ENCODE data around the gene ELP1. TPM values are rescaled to one million over a fixed set of nuclear protein-coding genes. Genes with fewer than 3 reads are reported as not detected.

ELP1 gene
- total RNA-seq, 1 experiment from 2014 or later: 39.5 TPM

- H3K4me3 ChIP-seq: no peak overlapping the region
- H3K27ac ChIP-seq: no peak overlapping the region
- peaks cover 38% of the 10 kb centered on the region for H3K36me3 ChIP-seq
- no peak for DNase-seq
- H3K27me3 ChIP-seq: no peaks in the 10 kb centered on the region
- H3K9me3 ChIP-seq (replicated peaks): no peaks in the 10 kb centered on the region
- H3K4me1 ChIP-seq: peaks cover 11% of the 10 kb centered on the region
Measured at GRCh38 chr9:108882052-108882888, 51.7 kb downstream of the ELP1 start.

- Histone ChIP-seq H3K9me3 (replicated peaks) (no peaks in the 10 kb centered on the region), H3K4me3 (no peak overlapping the region), H3K4me1 (peaks cover 7% of the 10 kb centered on the region), H3K27ac (no peak overlapping the region), H3K36me3 (peaks cover 42% of the 10 kb centered on the region), H3K27me3 (no peaks in the 10 kb centered on the region)
- DNase-seq: no peak
Measured at GRCh38 chr9:108880738-108881316, 53.1 kb downstream of the ELP1 start.

DNA sequence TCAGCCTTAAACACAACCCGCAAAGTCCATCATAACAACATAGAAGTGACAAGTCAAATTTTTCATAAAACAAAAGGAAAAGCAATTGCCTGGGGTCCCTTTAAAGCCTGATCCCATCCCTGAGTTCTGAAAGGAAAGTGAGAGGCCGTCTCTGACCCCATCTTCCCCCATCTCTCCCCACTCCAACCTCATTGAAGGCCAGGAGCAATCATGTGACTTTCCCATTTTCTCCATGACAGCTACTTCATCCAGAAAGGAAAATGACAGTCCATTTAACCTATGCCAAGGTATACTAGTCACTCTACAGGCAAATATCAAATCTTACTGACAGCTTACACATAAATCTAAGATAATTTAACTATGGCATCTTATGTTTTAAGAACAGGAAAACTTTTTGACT is 56.4 kb downstream of the ELP1 start:
- no peaks in the 10 kb centered on the region for H3K4me1 ChIP-seq
- H3K9me3 ChIP-seq (replicated peaks): no peaks in the 10 kb centered on the region
- H3K4me3 ChIP-seq: no peak overlapping the region
- no peak for DNase-seq
- H3K27ac ChIP-seq: no peak overlapping the region
- H3K27me3 ChIP-seq: no peaks in the 10 kb centered on the region
- H3K36me3 ChIP-seq: peaks cover 55% of the 10 kb centered on the region

- Histone ChIP-seq H3K36me3 (peaks cover 61% of the 10 kb centered on the region), H3K27ac (no peak overlapping the region), H3K9me3 (replicated peaks) (no peaks in the 10 kb centered on the region), H3K4me3 (no peak overlapping the region), H3K4me1 (no peaks in the 10 kb centered on the region), H3K27me3 (no peaks in the 10 kb centered on the region)
- no peak for DNase-seq
Measured at GRCh38 chr9:108876425-108876824, 57.5 kb downstream of the ELP1 start.

DNA sequence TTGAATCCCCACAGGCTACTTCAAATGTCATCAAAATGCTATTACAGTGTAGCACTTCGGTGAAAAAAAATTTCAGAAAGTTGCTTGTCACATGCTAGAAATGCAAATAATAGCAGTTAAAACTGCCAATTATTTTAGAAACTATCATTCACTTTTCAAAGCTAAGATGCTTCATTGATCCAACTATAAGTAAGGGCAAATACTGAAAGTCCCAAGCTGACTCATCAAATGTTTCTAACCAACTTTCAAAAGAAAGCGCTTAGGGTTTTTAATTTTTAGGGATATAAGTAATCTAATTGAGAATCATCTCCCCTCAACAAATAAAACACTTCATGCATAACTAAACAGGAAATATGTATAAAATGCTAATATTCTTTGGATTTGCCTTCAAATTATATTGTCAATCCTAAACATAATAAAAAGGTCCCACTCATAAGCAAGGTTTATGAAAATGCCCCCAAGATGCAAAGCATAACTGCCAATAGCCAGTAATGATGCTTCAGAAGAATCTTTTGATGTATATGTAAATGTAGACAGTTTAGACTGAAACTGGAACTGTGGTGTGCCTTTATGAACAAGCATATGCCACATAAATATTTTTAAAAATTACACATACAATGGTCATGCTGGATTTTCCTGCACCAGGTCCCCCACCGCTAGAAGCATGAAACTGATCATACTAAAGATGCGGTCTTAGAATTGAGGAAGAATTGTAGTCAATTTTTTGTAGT is 59.7 kb downstream of the ELP1 start:
- Histone ChIP-seq H3K27me3 (no peaks in the 10 kb centered on the region), H3K4me1 (no peaks in the 10 kb centered on the region), H3K27ac (no peak overlapping the region), H3K9me3 (replicated peaks) (no peaks in the 10 kb centered on the region), H3K4me3 (no peak overlapping the region), H3K36me3 (peaks cover 47% of the 10 kb centered on the region)
- no peak for DNase-seq

DNA sequence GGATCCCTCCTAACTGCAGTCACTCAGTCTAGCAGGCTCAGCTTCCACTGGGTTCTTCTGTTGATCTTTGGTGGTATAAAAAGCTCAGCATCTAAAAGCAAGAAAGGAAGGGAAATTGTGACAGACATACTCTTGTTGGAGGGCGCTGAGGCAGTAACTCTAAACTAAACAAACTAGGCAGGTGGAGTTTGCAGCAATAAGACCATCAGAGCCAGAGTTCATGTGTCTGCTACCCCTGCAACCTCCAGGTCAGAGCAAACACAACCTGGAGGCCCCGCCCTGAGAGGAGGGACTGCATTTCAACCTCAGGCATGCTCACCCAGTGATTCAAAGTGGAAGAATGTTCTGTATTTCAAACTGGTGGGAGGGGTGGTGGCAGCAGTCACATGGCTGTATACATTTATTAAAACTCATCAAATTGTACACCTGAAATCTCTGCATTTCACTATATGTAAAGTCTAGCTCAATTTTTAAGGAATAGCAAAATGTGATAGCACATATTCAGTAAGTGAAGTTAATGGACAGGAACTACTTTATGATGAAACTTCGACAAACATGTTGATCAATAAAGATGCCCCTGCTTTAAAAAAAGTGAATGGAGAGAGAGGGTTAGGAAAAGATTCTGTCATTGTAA is 64.7 kb downstream of the ELP1 start:
- Histone ChIP-seq H3K9me3 (replicated peaks) (no peaks in the 10 kb centered on the region), H3K27ac (no peak overlapping the region), H3K27me3 (no peaks in the 10 kb centered on the region), H3K4me3 (no peak overlapping the region), H3K36me3 (peaks cover 18% of the 10 kb centered on the region), H3K4me1 (no peaks in the 10 kb centered on the region)
- no peak for DNase-seq

GRCh38 chr9:108867829-108868228 is 66.1 kb downstream of the ELP1 start:
- peaks cover 11% of the 10 kb centered on the region for H3K36me3 ChIP-seq
- no peak for DNase-seq
- H3K27me3 ChIP-seq: no peaks in the 10 kb centered on the region
- no peak overlapping the region; the same call in 1 of the 2 replicates for H3K27ac ChIP-seq
- no peaks in the 10 kb centered on the region for H3K9me3 ChIP-seq (replicated peaks)
- H3K4me3 ChIP-seq: no peak overlapping the region
- H3K4me1 ChIP-seq: no peaks in the 10 kb centered on the region

- Histone ChIP-seq H3K27me3 (no peaks in the 10 kb centered on the region), H3K9me3 (replicated peaks) (no peaks in the 10 kb centered on the region), H3K4me1 (no peaks in the 10 kb centered on the region), H3K36me3 (peaks cover 9% of the 10 kb centered on the region; the same call in 1 of the 2 replicates), H3K27ac (no peak overlapping the region), H3K4me3 (no peak overlapping the region)
- no peak for DNase-seq
Measured at GRCh38 chr9:108867116-108867515, 66.8 kb downstream of the ELP1 start.

DNA sequence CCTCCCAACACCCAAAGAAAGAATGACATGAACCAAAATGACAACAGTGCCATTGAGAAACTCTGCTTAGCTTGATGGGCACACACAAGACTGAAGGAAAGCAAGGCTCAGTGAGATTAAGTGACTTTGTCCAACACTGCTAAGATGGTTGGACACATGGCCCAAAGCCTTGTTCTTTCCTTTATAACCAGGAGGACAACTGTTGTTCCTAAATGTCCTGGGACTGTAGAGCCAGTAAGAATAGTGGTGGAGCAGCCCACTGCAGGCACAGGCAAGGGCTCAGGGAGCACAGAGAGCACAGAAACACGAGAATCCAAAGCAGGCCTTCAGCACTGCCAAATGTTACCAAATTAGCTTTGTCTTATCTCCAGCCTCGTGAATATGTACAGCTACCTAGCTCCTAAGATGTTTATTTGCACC is 67.9 kb downstream of the ELP1 start:
- H3K27me3 ChIP-seq: no peaks in the 10 kb centered on the region
- no peaks in the 10 kb centered on the region for H3K4me1 ChIP-seq
- no peak overlapping the region for H3K4me3 ChIP-seq
- H3K36me3 ChIP-seq: 0 out of 2 replicates have a peak, but pooled peaks cover 3% of the 10 kb centered on the region
- H3K27ac ChIP-seq: no peak overlapping the region
- DNase-seq: no peak
- no peaks in the 10 kb centered on the region for H3K9me3 ChIP-seq (replicated peaks)

GRCh38 chr9:108865037-108865436 is 68.9 kb downstream of the ELP1 start:
- H3K9me3 ChIP-seq (replicated peaks): no peaks in the 10 kb centered on the region
- H3K27me3 ChIP-seq: no peaks in the 10 kb centered on the region
- H3K4me1 ChIP-seq: no peaks in the 10 kb centered on the region
- H3K36me3 ChIP-seq: no peaks in the 10 kb centered on the region
- H3K4me3 ChIP-seq: no peak overlapping the region
- DNase-seq: no peak
- no peak overlapping the region for H3K27ac ChIP-seq

DNA sequence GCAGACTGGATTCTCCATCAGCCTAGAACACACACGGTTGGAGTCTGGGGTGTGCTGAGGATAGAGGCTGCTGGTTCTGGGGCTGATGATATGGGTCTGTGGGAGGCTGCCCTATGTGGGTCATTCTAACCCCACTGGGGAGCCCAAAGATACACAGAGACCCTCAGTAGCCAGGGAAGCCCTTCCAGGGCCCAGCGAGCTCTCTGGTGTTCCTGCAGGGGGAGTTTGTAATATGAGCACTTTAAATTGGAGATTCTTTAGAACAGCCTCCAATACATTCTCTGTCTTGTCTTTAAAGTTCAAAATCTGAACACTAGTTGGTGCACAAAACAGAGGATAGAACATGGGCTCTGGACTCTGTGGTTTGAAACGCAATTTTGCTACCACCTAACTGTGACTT is 69.5 kb downstream of the ELP1 start:
- H3K4me3 ChIP-seq: no peak overlapping the region
- H3K9me3 ChIP-seq (replicated peaks): no peaks in the 10 kb centered on the region
- no peak overlapping the region for H3K27ac ChIP-seq
- DNase-seq: no peak
- H3K27me3 ChIP-seq: no peaks in the 10 kb centered on the region
- no peaks in the 10 kb centered on the region for H3K4me1 ChIP-seq
- H3K36me3 ChIP-seq: no peaks in the 10 kb centered on the region

GRCh38 chr9:108863891-108864290 is 70.0 kb downstream of the ELP1 start:
- no peak overlapping the region for H3K27ac ChIP-seq
- DNase-seq: no peak

DNA sequence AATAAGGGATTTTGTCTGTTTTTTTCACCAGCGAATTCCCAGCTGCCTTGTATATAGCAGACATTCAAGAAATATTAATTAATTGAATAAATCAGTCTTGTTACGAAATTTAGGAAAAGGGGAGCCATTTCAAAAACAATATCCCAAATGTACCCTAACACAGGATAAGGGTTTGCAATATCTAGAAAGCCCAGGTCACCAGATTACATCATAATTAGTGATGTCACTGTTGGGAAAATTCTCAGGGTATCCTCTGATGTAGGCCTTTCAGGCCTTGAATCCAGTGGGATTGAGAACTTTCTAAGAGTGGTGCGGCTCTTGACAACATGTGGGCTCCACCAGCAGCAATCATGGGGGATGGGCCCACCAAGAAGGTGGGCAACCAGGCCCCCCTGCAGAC is 71.9 kb downstream of the ELP1 start, which contains the start of gene ACTL7A:
TSS of gene ACTL7A (plus strand) at position 270 of the 400 bp plus-strand sequence. CDS start at position 327, 57 bp downstream.
- Histone ChIP-seq H3K4me3 (no peak within 1 kb of the TSS), H3K27me3 (no peaks in the 10 kb centered on the region), H3K9me3 (replicated peaks) (no peaks in the 10 kb centered on the region), H3K36me3 (no peaks in the 10 kb centered on the region), H3K27ac (no peak within 1 kb of the TSS), H3K4me1 (no peaks in the 10 kb centered on the region)
- no peak for DNase-seq

More at GRCh38 chr9:108863891-108864290, 70.0 kb downstream of the ELP1 start:
- Histone ChIP-seq H3K4me3 (no peak overlapping the region), H3K9me3 (replicated peaks) (no peaks in the 10 kb centered on the region), H3K27me3 (no peaks in the 10 kb centered on the region), H3K36me3 (no peaks in the 10 kb centered on the region), H3K4me1 (no peaks in the 10 kb centered on the region)

- Histone ChIP-seq H3K4me3 (no peak overlapping the region), H3K27ac (no peak overlapping the region), H3K9me3 (replicated peaks) (no peaks in the 10 kb centered on the region), H3K27me3 (no peaks in the 10 kb centered on the region), H3K36me3 (no peaks in the 10 kb centered on the region), H3K4me1 (no peaks in the 10 kb centered on the region)
- DNase-seq: no peak
Measured at GRCh38 chr9:108861464-108861863, 72.5 kb downstream of the ELP1 start.

DNA sequence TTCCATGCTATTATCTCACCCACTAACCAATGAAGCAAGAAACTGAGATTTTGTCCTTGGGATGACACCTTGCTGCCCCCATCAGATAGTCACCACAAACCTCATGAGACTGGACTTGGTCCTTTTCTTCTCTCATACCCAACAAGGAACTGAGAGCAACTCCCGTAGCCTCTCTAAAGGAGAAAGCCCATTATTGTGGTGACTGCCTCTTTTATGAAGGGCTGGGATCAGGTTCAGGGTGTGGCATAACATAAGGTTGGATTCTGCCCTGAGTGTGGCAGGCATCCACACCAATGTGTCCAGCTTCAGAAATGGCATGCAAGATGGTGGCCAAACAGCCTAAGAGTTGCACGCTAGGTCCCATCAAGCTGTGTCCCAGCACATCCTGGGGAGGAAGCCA is 73.2 kb downstream of the ELP1 start:
- no peaks in the 10 kb centered on the region for H3K36me3 ChIP-seq
- H3K4me1 ChIP-seq: no peaks in the 10 kb centered on the region
- no peaks in the 10 kb centered on the region for H3K9me3 ChIP-seq (replicated peaks)
- no peak for DNase-seq
- H3K27me3 ChIP-seq: no peaks in the 10 kb centered on the region
- H3K4me3 ChIP-seq: no peak overlapping the region
- H3K27ac ChIP-seq: no peak overlapping the region

Measured in SJCRH30 (cell line).